Measurements from ENCODE around the gene GRK2.

- TF ChIP-seq CTCF (IDR thresholded peaks at IDR 0.05) (no peak), POLR2A (IDR thresholded peaks at IDR 0.05) (no peak)
Observed at GRCh38 chr11:67279589-67280340, 13.5 kb downstream of the GRK2 start.
